ENCODE data around the gene SMOC2.
"Not testable (repeated sequence)": the region's sequence is repeated elsewhere in the genome, so short reads cannot be mapped to it uniquely, and the experiment has no call there.

Gene SMOC2

GRCh38 chr6:168571268-168571667, 130.3 kb downstream of the SMOC2 start:
- no peaks in the 10 kb centered on the region for H3K27me3 ChIP-seq
- H3K4me3 ChIP-seq (ENCODE audit: low read depth, low read length): no peak overlapping the region
- no peak for DNase-seq
- no peaks in the 10 kb centered on the region for H3K4me1 ChIP-seq
- TF ChIP-seq CTCF (IDR thresholded peaks at IDR 0.05; ENCODE audit: low read depth, low read length): no peak
- no peaks in the 10 kb centered on the region for H3K9me3 ChIP-seq
- no peaks in the 10 kb centered on the region for H3K36me3 ChIP-seq

- DNase-seq; H3K4me3 ChIP-seq (ENCODE audit: low read depth, low read length); H3K4me1 ChIP-seq; H3K9me3 ChIP-seq; H3K27me3 ChIP-seq; H3K36me3 ChIP-seq: not testable (repeated sequence)
Measured at GRCh38 chr6:168573276-168573835, 132.4 kb downstream of the SMOC2 start.

- H3K4me3 ChIP-seq (ENCODE audit: low read depth, low read length): no peak overlapping the region
- H3K9me3 ChIP-seq: no peaks in the 10 kb centered on the region
- TF ChIP-seq CTCF (IDR thresholded peaks at IDR 0.05; ENCODE audit: low read depth, low read length): no peak
- no peaks in the 10 kb centered on the region for H3K36me3 ChIP-seq
- no peak for DNase-seq
- H3K4me1 ChIP-seq: no peaks in the 10 kb centered on the region
- H3K27me3 ChIP-seq: no peaks in the 10 kb centered on the region
Measured at GRCh38 chr6:168574075-168574698, 133.2 kb downstream of the SMOC2 start.

- no peaks in the 10 kb centered on the region for H3K36me3 ChIP-seq
- H3K4me3 ChIP-seq (ENCODE audit: low read depth, low read length): no peak overlapping the region
- no peak for DNase-seq
- no peaks in the 10 kb centered on the region for H3K27me3 ChIP-seq
- no peak for TF ChIP-seq CTCF (IDR thresholded peaks at IDR 0.05; ENCODE audit: low read depth, low read length)
- H3K9me3 ChIP-seq: no peaks in the 10 kb centered on the region
- H3K4me1 ChIP-seq: no peaks in the 10 kb centered on the region
Measured at GRCh38 chr6:168574699-168575195, 133.8 kb downstream of the SMOC2 start.

- DNase-seq: no peak
- Histone ChIP-seq H3K36me3 (no peaks in the 10 kb centered on the region), H3K27me3 (no peaks in the 10 kb centered on the region), H3K9me3 (no peaks in the 10 kb centered on the region), H3K4me1 (no peaks in the 10 kb centered on the region), H3K4me3 (ENCODE audit: low read depth, low read length) (no peak overlapping the region)
- no peak for TF ChIP-seq CTCF (IDR thresholded peaks at IDR 0.05; ENCODE audit: low read depth, low read length)
Measured at GRCh38 chr6:168575346-168576098, 134.5 kb downstream of the SMOC2 start.

- Histone ChIP-seq H3K4me1 (no peaks in the 10 kb centered on the region), H3K9me3 (no peaks in the 10 kb centered on the region), H3K36me3 (no peaks in the 10 kb centered on the region), H3K27me3 (no peaks in the 10 kb centered on the region), H3K4me3 (ENCODE audit: low read depth, low read length) (no peak overlapping the region)
- no peak for DNase-seq
- no peak for TF ChIP-seq CTCF (IDR thresholded peaks at IDR 0.05; ENCODE audit: low read depth, low read length)
Measured at GRCh38 chr6:168576388-168576787, 135.4 kb downstream of the SMOC2 start.

Measured in BE2C (cell line).